IPS-18c (cell line): Measurements from ENCODE around the gene SOX6.
"Not testable (repeated sequence)": the region's sequence is repeated elsewhere in the genome, so short reads cannot be mapped to it uniquely, and the experiment has no call there.

Experiments
- H3K4me3 ChIP-seq: 2 replicates; pipeline ENCODE4 v1.7.0; 2013; ENCODE audit warnings: low read depth, mild to moderate bottlenecking, low read length, moderate library complexity; ENCODE audit not compliant: insufficient read depth
- H3K9me3 ChIP-seq: one replicate; pipeline ENCODE4 v1.6.1; 2013; ENCODE audit warnings: mild to moderate bottlenecking, low read length, moderate library complexity; ENCODE audit not compliant: control insufficient read depth, insufficient read depth

SOX6 gene

DNA sequence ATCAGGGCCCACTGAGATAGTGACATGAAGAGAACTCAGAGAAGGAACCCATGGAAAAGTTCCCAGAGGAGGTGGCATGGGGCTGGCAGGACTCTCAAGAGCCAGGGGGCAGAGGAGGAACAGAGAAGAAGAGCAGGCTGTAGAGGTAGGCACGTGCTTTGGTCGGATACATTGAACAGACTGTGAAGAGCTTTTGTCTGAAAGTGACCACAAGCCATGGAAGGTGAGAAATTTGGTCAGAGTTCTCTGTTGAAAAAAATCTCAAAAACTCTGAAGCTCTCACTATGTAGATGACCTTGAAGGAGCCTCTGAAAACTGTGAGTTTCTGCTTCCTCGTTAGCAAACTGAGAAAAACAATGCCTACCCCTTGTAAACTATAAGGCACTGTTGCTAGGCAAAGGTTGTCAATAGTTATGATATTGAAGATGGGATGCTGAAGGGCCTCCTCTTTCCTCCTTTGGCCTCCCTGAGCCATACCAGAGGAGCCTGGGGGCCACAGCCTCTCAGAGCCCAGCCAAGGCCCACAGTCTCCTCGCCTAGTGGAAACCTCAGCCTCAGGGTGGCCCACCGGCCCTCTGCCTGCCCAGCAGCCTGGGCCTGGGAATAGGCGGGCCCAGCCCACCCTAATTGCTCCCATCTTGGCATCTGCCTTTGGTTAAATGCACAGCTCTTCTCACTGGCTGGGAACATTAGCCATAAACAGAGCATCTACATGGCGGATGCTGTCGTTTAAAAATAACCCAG, 415.7 kb downstream of the SOX6 start:
- no peak overlapping the region for H3K4me3 ChIP-seq
- H3K9me3 ChIP-seq: no peaks in the 10 kb centered on the region

DNA sequence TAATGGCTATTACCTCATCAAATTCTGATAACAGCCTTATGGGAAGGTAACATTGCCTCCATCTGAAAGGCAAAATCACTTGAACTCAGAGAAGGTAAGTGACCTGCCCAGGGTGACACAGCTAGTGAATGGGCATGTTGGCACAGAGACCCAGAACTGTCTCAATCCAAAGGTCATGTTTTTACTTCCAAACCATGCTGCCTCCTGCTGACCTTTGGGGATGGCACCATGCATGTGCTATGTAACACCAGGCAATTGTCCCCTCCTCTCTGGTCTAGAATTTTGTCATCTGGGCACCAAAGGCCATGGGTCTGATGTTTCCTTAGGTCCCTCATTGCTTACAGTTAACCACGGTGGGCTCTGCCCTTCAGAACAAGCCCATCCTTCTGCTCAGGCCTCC, 417.4 kb downstream of the SOX6 start:
- no peaks in the 10 kb centered on the region for H3K9me3 ChIP-seq
- no peak overlapping the region for H3K4me3 ChIP-seq

DNA sequence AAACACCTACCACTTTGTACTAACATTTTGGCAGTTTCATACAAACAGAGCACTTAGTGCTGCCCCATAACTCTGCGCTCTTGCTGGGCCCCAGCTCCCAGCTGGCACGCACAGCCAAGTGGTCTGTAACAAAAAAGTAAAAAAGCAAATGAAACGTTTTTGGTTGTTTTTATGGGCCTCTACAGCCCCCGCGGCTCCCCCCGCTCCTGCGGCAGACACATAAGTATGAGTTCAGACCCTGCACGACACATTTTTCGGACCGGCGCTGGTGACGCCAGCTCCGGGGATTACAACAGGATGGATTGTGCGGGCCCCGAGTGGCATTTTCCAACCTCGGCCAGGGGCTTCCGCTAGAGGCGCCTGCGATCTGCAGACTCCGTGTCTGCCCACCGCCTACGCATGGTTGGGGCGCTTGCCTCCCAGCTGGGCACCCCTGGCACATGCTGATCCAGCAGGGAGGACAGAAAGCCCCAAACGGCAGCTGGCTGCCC, 418.2 kb downstream of the SOX6 start:
- no peak overlapping the region for H3K4me3 ChIP-seq
- no peaks in the 10 kb centered on the region for H3K9me3 ChIP-seq

DNA sequence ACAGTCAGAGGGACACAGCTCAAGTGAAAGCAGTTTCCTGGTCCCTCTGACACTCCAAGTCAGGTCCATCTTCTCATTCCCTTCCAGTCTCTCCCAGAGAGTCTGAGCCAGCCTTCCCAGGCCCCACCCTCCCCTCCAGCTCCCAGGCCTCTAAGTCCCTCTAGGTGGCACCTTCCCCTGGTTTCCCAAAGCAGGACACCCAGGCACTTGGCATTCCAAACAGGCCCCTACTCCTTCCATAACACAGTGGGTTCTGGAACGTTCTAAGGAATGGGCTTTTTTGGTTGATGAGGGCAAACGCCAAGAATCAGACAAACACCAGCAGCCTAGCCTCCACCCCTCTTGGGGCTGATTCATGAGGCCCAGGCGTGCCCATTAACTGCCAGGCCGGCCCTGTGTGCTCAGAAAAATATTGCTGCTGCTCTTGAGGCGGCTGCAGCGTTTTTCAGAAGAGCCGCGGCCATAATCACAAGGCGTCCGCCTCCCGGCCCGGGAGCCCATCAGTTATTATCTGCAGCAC, 418.7 kb downstream of the SOX6 start:
- H3K9me3 ChIP-seq: no peaks in the 10 kb centered on the region
- H3K4me3 ChIP-seq: no peak overlapping the region

DNA sequence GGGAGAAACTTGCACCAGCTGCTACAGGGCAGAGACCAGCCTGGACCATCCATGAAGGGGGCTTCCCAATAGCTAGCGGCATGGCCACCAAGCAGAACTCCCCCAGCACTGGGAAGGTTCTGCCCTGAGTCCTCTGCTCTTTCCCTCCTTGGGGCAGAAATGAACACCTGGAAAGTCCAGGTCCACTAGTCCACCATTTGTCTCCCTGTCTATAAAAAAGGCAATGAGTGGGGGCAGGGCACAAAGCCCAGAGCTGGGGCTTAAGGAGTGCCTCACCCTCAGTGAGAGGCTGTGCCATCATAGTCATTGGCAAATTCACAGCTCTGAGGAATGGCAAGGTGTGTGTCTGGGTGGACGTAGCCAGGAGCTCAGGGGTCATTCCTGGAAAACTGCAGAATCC, 420.3 kb downstream of the SOX6 start:
- no peaks in the 10 kb centered on the region for H3K9me3 ChIP-seq
- H3K4me3 ChIP-seq: no peak overlapping the region

DNA sequence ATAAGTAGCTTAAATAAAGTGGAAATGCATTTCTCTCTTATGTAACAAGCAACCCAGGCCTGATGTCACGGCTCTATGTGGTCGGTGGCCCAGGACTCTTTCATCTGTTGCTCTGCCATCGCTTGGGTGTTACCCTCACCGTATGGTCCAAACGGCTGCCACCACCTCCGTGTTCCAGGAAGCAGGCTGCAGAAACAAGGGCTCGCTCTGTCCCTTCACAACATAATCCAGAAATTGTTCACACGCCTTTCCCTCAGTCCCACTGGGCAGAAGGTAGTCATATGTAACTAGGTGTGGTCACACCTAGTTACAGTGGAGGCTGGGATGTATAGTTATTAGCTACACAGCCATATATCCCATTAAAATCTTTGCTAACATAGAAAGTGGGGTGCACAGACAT, 421.0 kb downstream of the SOX6 start:
- H3K4me3 ChIP-seq: no peak overlapping the region
- no peaks in the 10 kb centered on the region for H3K9me3 ChIP-seq

DNA sequence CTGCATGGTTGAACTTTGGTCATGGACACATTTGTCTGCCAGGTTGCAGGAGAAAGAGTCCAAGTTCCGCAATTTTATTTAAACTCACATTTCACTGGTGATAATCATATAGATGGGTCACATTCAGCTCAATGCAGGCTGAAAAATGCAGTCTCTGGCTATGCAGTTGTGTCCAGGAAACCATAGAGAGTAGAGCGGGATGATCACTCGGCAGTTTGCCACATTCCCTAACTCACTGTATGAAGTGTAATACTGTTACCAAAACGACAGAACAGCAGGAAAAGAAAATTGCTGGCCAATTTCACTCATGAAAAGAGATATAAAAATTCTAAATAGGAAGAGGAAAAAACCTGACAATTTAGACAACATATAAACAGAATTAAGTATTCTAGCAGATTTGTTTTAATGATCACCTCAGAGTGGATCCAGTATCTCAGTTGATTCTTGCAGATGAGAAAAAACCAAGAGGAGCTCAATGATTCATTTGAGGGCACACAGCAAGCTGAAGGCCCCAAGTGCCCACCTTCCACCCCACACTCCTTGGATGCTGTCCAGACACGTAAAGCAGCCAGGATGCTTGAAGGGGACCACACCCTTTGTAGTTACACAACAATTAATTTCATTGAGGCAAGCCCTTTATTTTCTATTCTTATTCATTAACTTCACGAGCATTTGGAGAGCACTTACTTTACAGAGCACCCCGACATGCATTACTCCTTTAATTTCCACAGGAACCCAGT, 422.3 kb downstream of the SOX6 start:
- H3K9me3 ChIP-seq: no peaks in the 10 kb centered on the region
- H3K4me3 ChIP-seq: no peak overlapping the region

DNA sequence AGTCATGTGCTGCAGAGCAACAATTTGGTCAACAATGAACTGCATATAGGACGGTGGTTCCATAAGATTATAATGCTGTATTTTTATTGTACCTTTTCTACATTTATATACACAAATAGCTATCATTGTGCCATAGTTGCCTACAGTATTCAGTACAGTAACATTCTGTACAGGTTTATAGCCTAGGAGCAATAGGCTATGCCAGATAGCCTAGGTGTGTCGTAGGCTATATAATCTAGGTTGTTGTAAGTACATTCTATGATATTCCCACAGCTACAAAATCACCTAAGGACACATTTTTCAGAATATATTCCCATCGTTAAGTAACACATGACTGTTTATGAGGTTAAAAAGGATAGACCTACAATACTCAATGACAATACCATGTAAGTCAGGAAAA, 423.9 kb downstream of the SOX6 start:
- H3K9me3 ChIP-seq: no peaks in the 10 kb centered on the region
- no peak overlapping the region for H3K4me3 ChIP-seq

DNA sequence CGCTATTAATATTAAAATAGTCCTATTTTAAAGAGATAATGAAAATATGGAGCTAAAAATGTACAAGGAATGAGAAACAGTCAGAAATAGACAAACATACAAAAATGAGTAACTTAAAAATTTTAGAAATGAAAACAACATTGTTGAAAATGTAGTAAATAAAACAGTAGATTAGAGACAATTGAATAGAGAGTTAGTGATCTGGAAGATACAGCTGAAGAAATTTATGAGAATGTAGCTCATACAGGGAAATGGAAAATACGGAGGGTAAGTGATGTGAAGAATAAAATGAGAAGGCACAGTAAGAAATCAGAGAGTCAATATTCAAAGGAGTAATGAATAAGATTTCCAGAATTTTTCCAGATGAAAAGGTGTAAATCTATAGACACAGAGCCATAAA, 424.8 kb downstream of the SOX6 start:
- no peak overlapping the region for H3K4me3 ChIP-seq
- no peaks in the 10 kb centered on the region for H3K9me3 ChIP-seq

DNA sequence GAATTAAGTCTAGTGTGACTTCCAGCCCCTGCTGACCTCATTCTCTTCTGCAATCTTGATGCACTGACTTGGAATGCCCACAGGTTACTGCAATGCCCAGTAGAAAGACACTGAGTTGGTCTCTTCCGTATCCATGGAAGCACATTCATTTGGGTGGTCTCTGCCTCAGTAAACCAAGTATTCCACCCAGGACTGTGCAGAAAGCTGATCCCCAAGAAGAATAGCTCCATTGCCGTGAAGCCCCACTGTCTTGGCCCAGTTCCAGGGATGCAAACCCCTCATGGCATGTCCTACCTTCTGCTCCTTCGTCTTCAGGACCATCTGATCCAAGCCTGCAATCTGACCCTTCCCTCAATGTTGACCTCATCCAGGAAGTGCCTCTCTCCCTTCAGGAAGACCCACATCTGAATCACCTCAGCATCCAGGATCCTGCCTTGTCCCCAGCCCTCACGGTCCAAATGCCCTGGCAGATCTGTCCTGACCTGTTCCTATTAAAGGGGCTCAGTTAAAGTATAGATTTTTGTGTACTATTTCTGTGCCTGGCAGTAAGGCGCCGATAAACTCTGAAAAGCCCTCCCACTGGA, 425.8 kb downstream of the SOX6 start:
- no peaks in the 10 kb centered on the region for H3K9me3 ChIP-seq
- no peak overlapping the region for H3K4me3 ChIP-seq

DNA sequence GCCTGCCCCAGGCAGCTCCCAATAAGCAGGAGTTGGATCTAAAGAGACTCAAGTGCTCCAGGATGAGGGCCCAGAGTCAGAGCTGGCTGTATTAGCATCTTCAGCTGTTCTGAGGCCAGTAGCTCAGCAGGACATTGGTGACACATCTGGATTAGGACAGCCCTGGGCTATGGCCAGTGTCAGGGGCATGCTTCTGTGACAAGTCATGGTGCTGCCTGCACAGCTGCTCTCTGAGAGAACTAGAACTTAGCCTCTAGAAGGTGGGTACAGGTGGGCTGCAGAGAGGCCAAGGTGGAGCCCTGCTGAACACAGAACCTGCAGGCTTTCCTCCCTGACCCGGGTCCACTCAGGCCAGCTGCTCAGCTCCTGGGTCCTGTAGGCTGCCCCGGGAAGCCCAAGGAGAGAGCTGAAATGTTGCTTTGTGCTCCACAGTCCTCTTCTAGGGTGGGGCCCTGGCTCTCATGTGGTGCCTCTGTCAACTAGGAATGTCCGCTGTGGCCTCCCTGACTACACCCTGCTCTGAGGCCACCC, 426.9 kb downstream of the SOX6 start:
- Histone ChIP-seq H3K9me3 (no peaks in the 10 kb centered on the region), H3K4me3 (no peak overlapping the region)

DNA sequence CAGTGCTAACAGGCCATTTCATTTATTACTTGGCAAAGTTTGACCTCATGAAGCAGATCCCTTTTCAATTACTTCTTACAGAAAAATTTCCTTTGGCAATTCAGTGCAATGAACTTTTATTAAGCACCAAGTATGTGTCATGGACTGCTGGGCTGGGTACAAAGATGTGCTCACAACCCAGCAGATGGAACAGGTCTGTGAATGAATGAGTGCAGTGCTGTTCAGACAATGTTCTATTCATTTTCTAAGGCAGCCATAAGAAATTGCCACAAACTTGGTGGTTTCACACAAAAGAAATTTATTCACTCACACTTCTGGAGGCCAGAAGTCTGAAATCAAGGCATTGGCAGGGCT, 428.5 kb downstream of the SOX6 start:
- Histone ChIP-seq H3K9me3 (no peaks in the 10 kb centered on the region), H3K4me3 (no peak overlapping the region)

DNA sequence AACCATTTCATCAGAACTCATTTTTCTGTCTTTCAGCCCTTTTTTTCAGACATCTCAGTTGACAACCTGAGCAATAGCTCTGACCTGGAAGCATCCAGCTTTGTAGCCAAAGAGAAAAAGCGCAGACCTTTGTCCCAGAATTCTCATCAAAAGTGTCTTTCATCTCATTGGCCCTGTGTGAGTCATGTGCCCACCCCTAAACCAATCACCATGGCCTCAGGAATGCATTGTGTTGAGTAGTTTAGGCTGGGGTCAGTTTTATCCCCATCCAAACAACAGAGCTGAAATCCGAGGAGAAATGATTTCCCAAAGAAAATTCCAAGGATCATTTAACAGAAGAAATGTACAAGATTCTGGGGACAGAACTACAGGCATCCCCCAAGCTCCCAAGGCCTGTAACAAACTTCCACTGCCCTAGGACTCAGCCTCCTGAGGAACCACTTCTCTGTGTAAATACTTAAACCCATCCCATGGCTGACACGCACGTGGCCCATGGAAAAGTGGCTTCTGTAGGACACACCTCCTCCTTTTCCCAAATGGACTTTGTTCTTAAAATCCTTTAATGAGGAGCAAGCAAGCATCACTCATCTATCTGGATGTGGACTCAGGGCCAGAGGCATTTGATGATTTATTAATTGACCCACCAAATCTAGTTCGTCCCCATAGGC, 429.0 kb downstream of the SOX6 start:
- Histone ChIP-seq H3K4me3 (no peak overlapping the region), H3K9me3 (no peaks in the 10 kb centered on the region)

DNA sequence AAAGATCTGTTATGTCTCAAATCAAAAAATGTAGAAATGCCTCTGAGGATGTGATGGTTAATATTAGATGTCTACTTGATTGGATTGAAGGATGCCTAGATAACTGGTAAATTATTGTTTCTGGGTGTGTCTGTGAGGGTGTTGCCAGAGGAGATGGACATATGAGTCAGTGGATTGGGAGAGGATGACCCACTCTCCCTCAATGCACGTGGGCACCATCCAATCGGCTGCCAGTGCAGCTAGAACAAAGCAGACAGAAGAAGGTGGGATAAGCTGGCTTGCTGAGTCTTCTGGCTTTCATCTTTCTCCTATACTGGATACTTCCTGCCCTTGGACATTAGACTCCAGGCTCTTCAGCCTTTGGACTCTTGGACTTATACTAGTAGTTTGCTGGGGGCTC, 430.3 kb downstream of the SOX6 start:
- H3K4me3 ChIP-seq: no peak overlapping the region
- no peaks in the 10 kb centered on the region for H3K9me3 ChIP-seq

DNA sequence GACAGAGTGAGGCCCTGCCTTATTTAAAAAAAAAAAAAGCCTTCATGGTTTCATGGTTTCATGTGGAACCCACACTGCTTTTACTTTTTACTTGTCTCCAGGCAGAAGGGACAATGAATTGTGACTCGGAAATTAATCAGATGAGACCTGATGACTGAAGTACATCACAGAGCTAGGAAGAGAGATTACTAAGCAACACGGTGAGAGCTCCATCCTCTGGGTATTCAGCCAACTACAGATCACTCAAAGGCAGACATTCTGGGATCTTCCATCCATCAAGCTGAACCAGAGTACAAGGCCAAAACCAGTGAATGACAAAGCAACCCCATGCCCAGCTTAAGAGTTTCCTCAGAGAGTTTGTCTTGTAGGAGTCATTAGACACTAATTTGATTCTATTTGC, 433.2 kb downstream of the SOX6 start:
- Histone ChIP-seq H3K9me3 (no peaks in the 10 kb centered on the region), H3K4me3 (no peak overlapping the region)

DNA sequence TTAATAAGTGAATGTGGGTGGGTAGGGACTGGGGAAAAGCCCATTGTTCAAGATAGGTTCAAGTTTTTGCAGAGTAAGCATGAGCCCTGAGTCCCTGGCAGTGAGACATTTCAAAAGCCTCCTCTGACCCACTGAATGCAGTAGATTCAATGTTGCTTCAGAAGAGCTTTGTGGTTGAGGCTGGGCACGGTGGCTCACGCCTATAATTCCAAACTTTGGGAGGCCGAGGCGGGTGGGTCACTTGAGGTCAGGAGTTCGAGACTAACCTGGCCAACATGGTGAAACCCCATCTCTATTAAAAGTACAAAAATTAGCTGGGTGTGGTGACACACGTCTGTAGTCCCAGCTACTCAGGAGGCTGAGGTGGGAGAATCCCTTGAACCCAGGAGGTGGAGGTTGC, 433.6 kb downstream of the SOX6 start:
- not testable (repeated sequence) for H3K9me3 ChIP-seq, H3K4me3 ChIP-seq

DNA sequence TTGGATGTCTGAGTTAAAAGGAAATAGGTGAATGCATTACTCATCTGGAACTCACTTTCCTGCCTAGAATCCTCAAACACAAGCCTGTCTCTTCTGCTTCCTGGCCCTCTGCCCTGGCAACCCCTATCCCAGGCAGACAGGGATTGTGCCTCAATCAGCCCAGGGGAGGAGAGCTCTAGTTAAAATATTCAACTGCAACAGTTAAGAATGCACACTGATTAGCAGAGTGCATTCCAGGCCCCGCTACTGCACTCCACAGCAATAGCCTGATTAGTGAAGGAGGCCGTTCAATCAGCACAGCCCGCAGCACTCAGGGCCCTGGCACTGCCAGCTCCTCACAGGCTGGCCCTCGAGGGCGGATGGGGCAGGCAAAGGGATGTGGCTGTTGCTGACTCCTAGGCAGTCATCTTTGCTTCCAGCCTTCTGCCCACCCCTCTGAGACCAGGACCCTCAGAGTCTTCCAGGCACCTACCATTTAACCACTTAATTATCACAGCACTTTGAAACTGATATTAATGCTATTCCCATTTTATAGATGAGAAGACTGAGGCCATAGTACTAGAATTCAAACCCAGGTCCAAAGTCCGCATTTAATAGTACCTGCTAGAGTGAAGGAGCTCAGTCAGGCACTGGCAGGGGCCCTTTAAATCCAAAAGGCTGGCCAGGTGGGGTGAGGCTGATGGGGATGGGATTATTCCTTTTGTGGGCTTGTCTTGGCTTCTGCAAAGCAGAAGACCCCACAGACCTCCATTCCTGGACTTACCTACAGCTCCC, 435.3 kb downstream of the SOX6 start:
- Histone ChIP-seq H3K9me3 (no peaks in the 10 kb centered on the region), H3K4me3 (no peak overlapping the region)
